IPS-18a (cell line): ENCODE data around the gene PRKCA.
"Not testable (repeated sequence)": the region's sequence is repeated elsewhere in the genome, so short reads cannot be mapped to it uniquely, and the experiment has no call there.

Source experiments
- H3K27ac ChIP-seq: one replicate; pipeline ENCODE4 v1.5.1; 2013; ENCODE audit warnings: low read length
- H3K27me3 ChIP-seq: one replicate; pipeline ENCODE4 v1.6.1; 2013; ENCODE audit warnings: mild to moderate bottlenecking, low read length; ENCODE audit not compliant: control insufficient read depth, insufficient read depth
- H3K36me3 ChIP-seq: one replicate; pipeline ENCODE4 v1.6.1; 2013; ENCODE audit warnings: low read depth, low read length; ENCODE audit not compliant: control insufficient read depth
- H3K4me1 ChIP-seq: one replicate; pipeline ENCODE4 v1.6.1; 2013; ENCODE audit warnings: low read depth, low read length; ENCODE audit not compliant: control insufficient read depth
- H3K4me3 ChIP-seq: one replicate; pipeline ENCODE4 v1.5.1; 2013; ENCODE audit warnings: low read length
- H3K9ac ChIP-seq: one replicate; pipeline ENCODE4 v1.6.1; 2013; ENCODE audit warnings: mild to moderate bottlenecking, low read length, moderate library complexity
- H3K9me3 ChIP-seq: one replicate; pipeline ENCODE4 v1.6.1; 2013; ENCODE audit warnings: low read depth, low read length; ENCODE audit not compliant: control insufficient read depth

Gene PRKCA

DNA sequence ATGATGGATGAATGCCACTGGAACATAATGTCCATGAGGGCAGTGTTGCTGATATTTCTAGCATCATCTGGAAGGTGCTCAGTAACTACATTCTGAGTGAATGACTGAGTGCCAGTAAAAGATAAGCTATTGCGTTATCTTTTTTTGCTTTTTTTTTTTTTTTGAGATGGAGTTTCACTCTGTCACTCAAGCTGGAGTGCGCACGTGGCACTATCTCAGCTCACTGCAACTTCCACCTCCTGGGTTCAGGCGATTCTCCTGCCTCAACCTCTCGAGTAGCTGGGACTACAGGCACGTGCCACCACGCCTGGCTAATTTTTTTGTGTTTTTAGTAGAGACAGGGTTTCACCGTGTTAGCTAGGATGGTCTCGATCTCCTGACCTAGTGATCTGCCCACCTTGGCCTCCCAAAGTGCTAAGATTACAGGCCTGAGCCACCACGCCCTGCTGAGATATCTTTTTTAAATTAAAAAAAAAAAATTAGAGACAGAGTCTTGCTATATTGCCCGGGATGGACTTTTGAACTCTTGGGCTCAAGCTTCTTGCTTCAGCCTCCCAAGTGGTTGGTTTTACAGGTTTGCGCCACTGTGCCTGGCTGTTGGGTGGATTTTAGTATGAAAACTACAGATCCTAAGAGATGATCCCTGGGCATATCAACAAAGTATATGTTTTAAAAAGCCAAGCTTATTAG, 43.7 kb downstream of the PRKCA start:
- not testable (repeated sequence) for H3K27me3 ChIP-seq, H3K4me3 ChIP-seq, H3K9me3 ChIP-seq, H3K9ac ChIP-seq, H3K27ac ChIP-seq, H3K4me1 ChIP-seq, H3K36me3 ChIP-seq

DNA sequence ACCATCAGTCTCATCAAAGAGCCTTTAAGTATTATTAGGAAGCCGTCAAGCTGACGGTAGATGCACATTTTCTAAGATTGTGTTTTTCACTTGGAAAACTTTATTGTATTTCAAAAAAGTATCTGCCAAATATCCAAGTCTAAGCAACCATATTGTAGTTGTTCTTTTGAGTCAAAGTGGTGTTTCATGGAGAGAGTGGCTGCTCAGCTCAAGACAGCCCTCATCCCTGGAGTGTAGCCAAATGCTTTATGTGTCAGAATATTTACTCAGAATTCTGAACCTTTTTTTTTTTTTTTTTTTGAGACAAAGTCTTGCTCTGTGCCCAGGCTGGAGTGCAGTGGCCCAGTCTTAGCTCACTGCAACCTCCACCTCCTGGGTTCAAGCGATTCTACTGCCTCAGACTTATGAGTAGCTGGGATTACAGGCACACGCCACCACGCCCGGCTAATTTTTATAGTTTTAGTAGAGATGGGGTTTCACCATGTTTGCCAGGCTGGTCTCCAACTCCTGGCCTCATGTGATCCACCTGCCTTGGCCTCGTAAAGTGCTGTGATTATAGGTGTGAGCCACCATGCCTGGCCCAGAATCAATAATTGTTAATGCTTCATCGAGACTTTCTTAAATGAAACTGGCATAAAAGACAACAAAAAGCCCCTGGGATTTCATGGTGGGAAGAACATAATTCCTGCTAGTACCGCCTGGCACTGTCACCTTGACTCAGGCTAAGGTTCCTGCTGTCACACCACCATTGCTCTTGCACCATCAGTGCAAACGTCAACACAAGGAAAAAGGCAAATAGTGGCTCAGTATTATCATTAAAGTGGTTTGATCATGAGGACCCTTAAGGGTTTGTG, 45.5 kb downstream of the PRKCA start:
- no peaks in the 10 kb centered on the region for H3K9me3 ChIP-seq
- no peaks in the 10 kb centered on the region for H3K4me1 ChIP-seq
- H3K4me3 ChIP-seq, result no peak overlapping the region
- H3K27ac ChIP-seq, result no peak overlapping the region
- H3K27me3 ChIP-seq, result no peaks in the 10 kb centered on the region
- no peak overlapping the region for H3K9ac ChIP-seq
- H3K36me3 ChIP-seq, result no peaks in the 10 kb centered on the region

DNA sequence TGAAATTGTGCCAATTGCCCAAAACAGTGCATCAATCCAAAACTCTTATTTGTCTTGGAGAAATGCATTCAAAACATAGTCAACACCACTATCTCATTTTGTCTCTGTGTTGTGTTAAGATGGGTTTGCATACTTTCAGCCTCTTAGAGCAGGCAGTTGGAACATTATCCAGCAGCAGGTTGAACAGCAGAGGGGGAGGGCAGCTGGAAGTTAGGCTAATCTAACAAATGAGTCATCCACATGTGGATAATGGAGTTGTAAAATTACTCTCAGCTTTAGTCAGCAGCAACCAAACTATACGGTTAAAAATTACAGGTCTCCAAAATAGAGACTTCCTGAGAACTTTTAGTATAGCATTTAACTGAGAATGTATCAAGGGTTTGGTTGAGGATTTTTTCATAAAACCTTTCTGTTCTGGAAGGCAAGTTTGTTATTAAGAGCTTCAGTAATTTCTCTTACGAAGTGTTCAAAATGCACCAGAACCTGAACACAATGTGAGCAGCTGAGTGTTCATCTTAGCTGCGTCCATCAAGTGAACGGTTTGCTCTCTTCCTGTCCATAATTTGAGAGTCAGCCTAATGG, 46.3 kb downstream of the PRKCA start:
- Histone ChIP-seq H3K36me3 (no peaks in the 10 kb centered on the region), H3K9ac (no peak overlapping the region), H3K4me3 (no peak overlapping the region), H3K9me3 (no peaks in the 10 kb centered on the region), H3K27ac (no peak overlapping the region), H3K4me1 (no peaks in the 10 kb centered on the region), H3K27me3 (no peaks in the 10 kb centered on the region)

DNA sequence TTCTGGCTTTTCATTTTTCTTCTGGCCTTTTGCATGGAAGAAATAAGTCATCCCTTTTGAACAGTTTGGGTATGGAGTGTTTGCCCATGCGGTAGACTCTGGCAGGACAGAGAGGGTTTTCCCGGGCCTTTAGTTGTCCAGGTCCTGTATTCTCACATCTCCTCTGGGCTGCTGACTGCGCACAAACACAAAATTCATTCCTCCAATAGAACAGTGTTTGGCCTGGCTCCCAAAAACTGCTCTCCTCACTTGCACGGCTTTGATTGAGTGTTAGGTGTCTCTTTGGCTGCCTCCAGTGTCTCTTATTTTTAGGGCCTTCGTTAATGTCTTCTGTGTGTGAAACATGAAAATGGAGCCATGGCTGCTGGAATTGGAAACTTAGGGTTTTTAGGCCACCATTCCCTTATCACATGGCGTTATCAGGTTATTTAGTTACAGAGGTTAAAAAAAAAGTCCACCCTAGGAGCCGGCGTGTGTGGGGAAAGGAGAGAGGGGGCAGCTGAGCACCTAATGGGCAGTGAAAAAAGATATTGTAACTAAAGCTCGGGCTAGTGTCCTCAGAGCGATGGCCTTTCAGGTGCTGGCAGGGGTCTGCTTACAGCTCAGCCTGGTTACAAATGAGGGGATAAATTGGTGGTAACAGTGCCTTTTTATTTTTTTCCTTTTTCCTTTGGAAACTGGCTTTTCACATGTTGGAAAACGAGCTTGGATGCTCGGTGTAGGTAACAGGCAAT, 47.3 kb downstream of the PRKCA start:
- Histone ChIP-seq H3K9me3 (no peaks in the 10 kb centered on the region), H3K27me3 (no peaks in the 10 kb centered on the region), H3K9ac (no peak overlapping the region), H3K4me1 (peaks cover 3% of the 10 kb centered on the region), H3K27ac (no peak overlapping the region), H3K4me3 (no peak overlapping the region), H3K36me3 (no peaks in the 10 kb centered on the region)

DNA sequence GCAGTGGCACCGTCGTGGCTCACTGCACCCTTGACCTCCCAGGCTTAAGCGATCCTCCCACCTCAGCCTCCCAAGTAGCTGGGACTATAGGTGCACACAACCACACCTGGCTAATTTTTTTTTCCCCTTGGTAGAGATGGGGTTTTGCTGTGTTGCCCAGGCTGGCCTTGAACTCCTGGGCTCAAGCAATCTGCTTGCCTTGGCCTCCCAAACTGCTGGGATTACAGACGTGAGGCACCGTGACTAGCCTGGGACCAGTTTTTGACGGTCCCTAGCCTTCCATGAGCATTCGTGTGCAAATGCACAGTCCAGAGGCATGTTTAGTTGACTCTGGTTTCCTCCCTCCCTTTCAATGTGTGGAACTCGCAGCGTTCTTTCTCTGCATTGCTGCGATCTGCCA, 48.2 kb downstream of the PRKCA start:
- H3K36me3 ChIP-seq, H3K9me3 ChIP-seq, H3K4me3 ChIP-seq, H3K9ac ChIP-seq, H3K27ac ChIP-seq, H3K4me1 ChIP-seq, H3K27me3 ChIP-seq: not testable (repeated sequence)

DNA sequence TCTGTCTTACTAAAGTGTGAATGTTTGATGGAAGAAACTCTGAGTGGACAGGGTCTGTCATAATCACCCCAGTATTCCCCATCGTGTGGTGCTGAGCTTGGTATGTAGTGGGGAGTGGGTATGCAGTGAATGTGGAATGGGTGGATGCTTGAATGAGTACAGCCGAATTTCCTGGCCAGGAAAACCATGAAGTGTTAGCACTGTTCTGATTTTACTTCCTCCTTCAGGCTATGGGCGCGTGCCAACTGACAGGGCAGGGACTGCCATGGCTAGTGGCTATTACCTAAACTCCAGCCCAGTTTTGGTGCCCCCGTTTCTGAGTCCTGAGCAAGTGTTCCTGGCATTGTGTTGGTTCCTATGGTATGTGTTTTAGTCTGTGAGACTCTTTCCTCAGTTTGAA, 48.6 kb downstream of the PRKCA start:
- Histone ChIP-seq H3K36me3 (no peaks in the 10 kb centered on the region), H3K27ac (no peak overlapping the region), H3K4me3 (no peak overlapping the region), H3K4me1 (peaks cover 6% of the 10 kb centered on the region), H3K9ac (no peak overlapping the region), H3K27me3 (no peaks in the 10 kb centered on the region), H3K9me3 (no peaks in the 10 kb centered on the region)

DNA sequence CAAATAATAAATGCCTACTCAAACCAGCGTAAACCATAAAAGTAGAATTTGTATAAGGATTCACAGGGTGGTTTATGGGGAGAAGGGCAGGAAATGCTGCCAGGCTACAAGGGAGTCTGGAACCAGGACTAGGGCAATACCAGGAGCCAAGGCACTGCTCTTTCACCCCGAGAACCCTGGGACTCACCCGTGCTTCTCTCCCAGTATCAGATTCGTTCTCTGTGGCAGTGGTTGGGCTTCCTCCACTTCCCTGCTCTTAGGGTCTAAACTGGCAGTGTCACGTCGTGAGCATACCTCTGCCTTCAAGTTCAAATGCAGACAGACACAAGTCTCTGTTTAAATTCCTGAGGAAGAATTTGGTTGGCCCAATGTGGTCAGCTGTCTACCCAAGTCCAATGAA, 49.3 kb downstream of the PRKCA start:
- Histone ChIP-seq H3K9me3 (no peaks in the 10 kb centered on the region), H3K4me3 (no peak overlapping the region), H3K27ac (no peak overlapping the region), H3K27me3 (no peaks in the 10 kb centered on the region), H3K9ac (no peak overlapping the region), H3K36me3 (no peaks in the 10 kb centered on the region), H3K4me1 (peaks cover 6% of the 10 kb centered on the region)

DNA sequence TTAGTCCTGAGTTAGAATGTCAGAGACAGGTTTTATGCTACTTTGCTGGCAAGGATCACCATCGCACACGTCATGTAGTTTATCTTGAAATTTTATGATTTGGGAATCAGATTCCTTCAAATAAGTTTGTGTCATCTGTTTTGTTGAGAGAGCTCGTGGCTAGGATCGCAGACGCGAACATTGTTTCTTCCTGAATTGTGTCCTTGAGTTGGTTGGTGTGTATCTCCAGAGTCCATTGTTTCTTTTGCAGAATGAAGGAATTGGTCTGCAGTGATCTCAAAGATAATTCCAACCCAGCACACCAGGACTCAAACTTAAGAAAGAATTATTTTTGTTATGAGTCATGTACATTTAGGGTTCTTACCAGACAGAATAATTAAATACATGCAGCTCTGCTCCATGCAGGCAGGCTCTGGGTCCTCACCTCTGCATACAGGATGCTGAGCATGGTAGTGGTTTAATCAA, 51.6 kb downstream of the PRKCA start:
- H3K9ac ChIP-seq, result no peak overlapping the region
- no peak overlapping the region for H3K27ac ChIP-seq
- no peaks in the 10 kb centered on the region for H3K27me3 ChIP-seq
- H3K9me3 ChIP-seq, result no peaks in the 10 kb centered on the region
- peaks cover 10% of the 10 kb centered on the region for H3K4me1 ChIP-seq
- H3K36me3 ChIP-seq, result no peaks in the 10 kb centered on the region
- H3K4me3 ChIP-seq, result no peak overlapping the region

DNA sequence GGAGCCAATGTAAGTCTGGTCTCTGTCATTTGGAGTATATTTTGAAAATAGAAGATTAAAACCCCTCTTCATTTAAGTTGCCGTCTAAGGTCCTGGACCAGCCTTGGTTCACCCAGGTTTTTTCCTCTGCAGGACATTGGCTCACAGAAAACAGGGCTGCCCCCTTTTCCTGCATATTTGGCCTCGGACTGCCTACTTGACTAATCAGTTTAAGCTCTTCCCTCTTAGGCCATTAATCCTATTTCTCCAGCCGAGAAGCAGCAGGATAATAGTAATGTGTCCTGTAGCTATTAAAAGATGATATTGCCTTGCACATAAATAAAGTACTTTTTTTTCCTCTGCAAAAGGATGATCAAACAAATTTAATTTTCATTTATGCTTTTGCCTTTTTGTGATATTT, 52.1 kb downstream of the PRKCA start:
- H3K36me3 ChIP-seq, result no peaks in the 10 kb centered on the region
- no peak overlapping the region for H3K9ac ChIP-seq
- H3K9me3 ChIP-seq, result no peaks in the 10 kb centered on the region
- H3K27me3 ChIP-seq, result no peaks in the 10 kb centered on the region
- no peak overlapping the region for H3K4me3 ChIP-seq
- H3K27ac ChIP-seq, result no peak overlapping the region
- peaks cover 14% of the 10 kb centered on the region for H3K4me1 ChIP-seq

DNA sequence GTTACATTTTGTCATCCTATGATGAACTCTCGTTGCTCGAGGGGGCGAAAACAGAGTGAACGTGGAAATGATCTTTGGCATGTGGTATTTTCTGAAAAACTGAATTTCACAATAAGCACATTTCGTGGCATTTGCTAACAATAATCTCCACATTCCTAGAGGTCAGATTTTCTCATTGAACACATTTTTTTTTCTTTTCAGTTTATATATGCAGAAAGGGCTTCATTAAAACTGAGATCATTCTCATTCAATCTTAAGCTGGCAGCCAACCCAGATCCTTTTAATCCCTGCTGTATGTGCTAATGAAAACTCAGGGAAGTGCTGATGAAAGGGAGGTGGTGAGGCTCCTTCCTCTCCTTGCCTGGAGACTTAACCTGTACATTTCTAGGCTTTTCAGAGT, 52.6 kb downstream of the PRKCA start:
- H3K9ac ChIP-seq, result no peak overlapping the region
- peaks cover 19% of the 10 kb centered on the region for H3K4me1 ChIP-seq
- H3K4me3 ChIP-seq, result no peak overlapping the region
- no peaks in the 10 kb centered on the region for H3K36me3 ChIP-seq
- no peaks in the 10 kb centered on the region for H3K27me3 ChIP-seq
- H3K9me3 ChIP-seq, result no peaks in the 10 kb centered on the region
- no peak overlapping the region for H3K27ac ChIP-seq

DNA sequence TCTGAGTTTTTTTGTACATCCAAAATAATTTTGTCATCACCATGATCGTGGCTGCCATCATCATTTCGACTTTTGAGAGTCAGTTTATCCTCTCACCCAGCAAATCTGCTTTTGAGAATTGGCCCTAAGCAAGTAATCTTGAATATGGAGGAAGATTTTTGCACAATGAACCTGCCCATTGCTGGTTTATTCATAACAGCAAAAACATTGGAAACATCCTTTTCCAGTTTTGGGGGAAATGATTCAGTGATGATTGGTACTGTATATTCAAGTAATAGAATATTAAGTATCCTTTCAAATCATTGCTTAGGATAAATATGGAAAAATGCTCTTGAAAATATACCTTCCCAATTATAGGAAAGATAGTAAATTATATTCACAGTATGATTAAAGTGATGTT, 53.1 kb downstream of the PRKCA start:
- no peak overlapping the region for H3K4me3 ChIP-seq

More for the DNA sequence above, 53.1 kb downstream of the PRKCA start:
- H3K9me3 ChIP-seq, result no peaks in the 10 kb centered on the region
- H3K27me3 ChIP-seq, result no peaks in the 10 kb centered on the region
- no peaks in the 10 kb centered on the region for H3K36me3 ChIP-seq
- peaks cover 25% of the 10 kb centered on the region for H3K4me1 ChIP-seq
- no peak overlapping the region for H3K27ac ChIP-seq
- H3K9ac ChIP-seq, result no peak overlapping the region
